Measurements from ENCODE around the gene MDM2.

DNA sequence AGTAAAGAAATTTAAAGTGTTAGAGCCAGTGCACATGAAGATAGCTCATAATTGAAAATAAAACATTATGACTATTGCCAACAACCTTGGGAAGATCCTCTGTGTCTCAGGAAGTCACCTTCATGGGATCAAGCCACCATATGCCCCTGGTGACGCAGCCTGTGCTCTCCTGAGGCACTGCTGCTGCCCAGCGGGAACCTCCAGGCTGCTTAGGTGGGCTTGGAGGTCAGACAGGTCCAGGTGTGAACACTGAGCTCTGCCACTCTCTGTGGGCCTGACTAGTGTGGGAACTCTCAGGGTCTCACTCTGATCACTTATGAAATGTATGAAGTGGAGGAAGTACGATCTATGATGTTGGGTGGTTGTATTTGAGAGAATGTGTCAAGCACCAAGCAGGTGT is 45.3 kb upstream of the MDM2 start:
- TF ChIP-seq POLR2AphosphoS5 (IDR thresholded peaks at IDR 0.05; ENCODE audit: low read depth, low read length), result no peak
- TF ChIP-seq, protein P1, sequence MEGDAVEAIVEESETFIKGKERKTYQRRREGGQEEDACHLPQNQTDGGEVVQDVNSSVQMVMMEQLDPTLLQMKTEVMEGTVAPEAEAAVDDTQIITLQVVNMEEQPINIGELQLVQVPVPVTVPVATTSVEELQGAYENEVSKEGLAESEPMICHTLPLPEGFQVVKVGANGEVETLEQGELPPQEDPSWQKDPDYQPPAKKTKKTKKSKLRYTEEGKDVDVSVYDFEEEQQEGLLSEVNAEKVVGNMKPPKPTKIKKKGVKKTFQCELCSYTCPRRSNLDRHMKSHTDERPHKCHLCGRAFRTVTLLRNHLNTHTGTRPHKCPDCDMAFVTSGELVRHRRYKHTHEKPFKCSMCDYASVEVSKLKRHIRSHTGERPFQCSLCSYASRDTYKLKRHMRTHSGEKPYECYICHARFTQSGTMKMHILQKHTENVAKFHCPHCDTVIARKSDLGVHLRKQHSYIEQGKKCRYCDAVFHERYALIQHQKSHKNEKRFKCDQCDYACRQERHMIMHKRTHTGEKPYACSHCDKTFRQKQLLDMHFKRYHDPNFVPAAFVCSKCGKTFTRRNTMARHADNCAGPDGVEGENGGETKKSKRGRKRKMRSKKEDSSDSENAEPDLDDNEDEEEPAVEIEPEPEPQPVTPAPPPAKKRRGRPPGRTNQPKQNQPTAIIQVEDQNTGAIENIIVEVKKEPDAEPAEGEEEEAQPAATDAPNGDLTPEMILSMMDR (IDR thresholded peaks at IDR 0.05), result no peak
- no peak for TF ChIP-seq SMC3 (IDR thresholded peaks at IDR 0.05; ENCODE audit: low read depth, low read length)
- TF ChIP-seq, protein P2, sequence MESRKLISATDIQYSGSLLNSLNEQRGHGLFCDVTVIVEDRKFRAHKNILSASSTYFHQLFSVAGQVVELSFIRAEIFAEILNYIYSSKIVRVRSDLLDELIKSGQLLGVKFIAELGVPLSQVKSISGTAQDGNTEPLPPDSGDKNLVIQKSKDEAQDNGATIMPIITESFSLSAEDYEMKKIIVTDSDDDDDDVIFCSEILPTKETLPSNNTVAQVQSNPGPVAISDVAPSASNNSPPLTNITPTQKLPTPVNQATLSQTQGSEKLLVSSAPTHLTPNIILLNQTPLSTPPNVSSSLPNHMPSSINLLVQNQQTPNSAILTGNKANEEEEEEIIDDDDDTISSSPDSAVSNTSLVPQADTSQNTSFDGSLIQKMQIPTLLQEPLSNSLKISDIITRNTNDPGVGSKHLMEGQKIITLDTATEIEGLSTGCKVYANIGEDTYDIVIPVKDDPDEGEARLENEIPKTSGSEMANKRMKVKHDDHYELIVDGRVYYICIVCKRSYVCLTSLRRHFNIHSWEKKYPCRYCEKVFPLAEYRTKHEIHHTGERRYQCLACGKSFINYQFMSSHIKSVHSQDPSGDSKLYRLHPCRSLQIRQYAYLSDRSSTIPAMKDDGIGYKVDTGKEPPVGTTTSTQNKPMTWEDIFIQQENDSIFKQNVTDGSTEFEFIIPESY (IDR thresholded peaks at IDR 0.05; ENCODE audit: borderline replicate concordance, low read depth), result no peak
- no peak for TF ChIP-seq JUND (IDR thresholded peaks at IDR 0.05)
- no peak for TF ChIP-seq GABPA (IDR thresholded peaks at IDR 0.05; ENCODE audit: low read depth)
- TF ChIP-seq, protein P3, sequence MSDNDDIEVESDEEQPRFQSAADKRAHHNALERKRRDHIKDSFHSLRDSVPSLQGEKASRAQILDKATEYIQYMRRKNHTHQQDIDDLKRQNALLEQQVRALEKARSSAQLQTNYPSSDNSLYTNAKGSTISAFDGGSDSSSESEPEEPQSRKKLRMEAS (IDR thresholded peaks at IDR 0.05; ENCODE audit: low read depth), result no peak
- TF ChIP-seq EP300 (IDR thresholded peaks at IDR 0.05; ENCODE audit: borderline replicate concordance in 1 of 2, low read depth in 1 of 2, low read length in 1 of 2), result no peak
- TF ChIP-seq NRF1 (IDR thresholded peaks at IDR 0.05; ENCODE audit: low read depth, low read length), result no peak
- no peak for TF ChIP-seq TAF1 (IDR thresholded peaks at IDR 0.05; ENCODE audit: borderline replicate concordance, low read depth, low read length)
- TF ChIP-seq, protein P4, sequence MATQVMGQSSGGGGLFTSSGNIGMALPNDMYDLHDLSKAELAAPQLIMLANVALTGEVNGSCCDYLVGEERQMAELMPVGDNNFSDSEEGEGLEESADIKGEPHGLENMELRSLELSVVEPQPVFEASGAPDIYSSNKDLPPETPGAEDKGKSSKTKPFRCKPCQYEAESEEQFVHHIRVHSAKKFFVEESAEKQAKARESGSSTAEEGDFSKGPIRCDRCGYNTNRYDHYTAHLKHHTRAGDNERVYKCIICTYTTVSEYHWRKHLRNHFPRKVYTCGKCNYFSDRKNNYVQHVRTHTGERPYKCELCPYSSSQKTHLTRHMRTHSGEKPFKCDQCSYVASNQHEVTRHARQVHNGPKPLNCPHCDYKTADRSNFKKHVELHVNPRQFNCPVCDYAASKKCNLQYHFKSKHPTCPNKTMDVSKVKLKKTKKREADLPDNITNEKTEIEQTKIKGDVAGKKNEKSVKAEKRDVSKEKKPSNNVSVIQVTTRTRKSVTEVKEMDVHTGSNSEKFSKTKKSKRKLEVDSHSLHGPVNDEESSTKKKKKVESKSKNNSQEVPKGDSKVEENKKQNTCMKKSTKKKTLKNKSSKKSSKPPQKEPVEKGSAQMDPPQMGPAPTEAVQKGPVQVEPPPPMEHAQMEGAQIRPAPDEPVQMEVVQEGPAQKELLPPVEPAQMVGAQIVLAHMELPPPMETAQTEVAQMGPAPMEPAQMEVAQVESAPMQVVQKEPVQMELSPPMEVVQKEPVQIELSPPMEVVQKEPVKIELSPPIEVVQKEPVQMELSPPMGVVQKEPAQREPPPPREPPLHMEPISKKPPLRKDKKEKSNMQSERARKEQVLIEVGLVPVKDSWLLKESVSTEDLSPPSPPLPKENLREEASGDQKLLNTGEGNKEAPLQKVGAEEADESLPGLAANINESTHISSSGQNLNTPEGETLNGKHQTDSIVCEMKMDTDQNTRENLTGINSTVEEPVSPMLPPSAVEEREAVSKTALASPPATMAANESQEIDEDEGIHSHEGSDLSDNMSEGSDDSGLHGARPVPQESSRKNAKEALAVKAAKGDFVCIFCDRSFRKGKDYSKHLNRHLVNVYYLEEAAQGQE (IDR thresholded peaks at IDR 0.05; ENCODE audit: low read depth, low read length), result no peak
- no peak for TF ChIP-seq MXI1 (IDR thresholded peaks at IDR 0.05; ENCODE audit: low read depth, low read length)
- TF ChIP-seq RFX5 (IDR thresholded peaks at IDR 0.05; ENCODE audit: low read length), result no peak

All from SK-N-SH (cell line).